ENCODE data around the gene PGM5. TPM values are rescaled to one million over a fixed set of nuclear protein-coding genes. Genes with fewer than 3 reads are reported as not detected.
"Not testable (repeated sequence)": the region's sequence is repeated elsewhere in the genome, so short reads cannot be mapped to it uniquely, and the experiment has no call there.

Gene PGM5
- total and polyA plus RNA-seq, 2 of the 4 experiments (the other 2 are of a cell fraction): 8.3 to 14.7 TPM

DNA sequence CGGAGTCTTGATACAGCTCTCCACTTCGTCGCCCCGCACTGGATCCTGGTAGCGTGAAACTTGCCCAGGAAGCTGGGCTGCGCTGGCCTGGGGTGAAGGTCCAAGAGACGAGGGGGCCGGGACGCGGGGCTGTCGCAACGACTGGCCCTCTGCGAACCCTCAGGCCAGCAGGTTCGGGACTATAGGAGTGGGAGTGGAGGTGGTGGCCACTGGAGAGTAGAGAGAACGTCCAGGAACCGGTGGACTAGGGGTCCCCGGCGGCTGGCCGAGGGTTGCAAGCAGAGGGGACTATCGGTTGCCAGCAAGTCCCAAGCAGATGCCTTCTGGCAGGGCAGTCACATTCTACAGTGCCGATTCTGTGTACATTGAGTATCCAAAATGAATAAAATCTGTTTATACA is 48.8 kb upstream of the PGM5 start:
- H4K20me1 ChIP-seq (ENCODE audit: insufficient read depth, low read length); H2AFZ ChIP-seq (replicated peaks; ENCODE audit: low read length, poor library complexity); H3K9ac ChIP-seq (ENCODE audit: low read depth, low read length); H3K4me2 ChIP-seq (ENCODE audit: low read depth, low read length); H3K27me3 ChIP-seq (ENCODE audit: control insufficient read depth, insufficient read depth, low read length); H3K79me1 ChIP-seq (ENCODE audit: low read depth in 1 of 2, low read length in 2 of 2); H4K91ac ChIP-seq (ENCODE audit: insufficient read depth, low read depth, low read length); CTCF ChIA-PET; H2BK5ac ChIP-seq (ENCODE audit: low read depth, low read length, poor library complexity, severe bottlenecking); H4K5ac ChIP-seq (ENCODE audit: low read depth, low read length); DNase-seq; H3K36me3 ChIP-seq (ENCODE audit: control insufficient read depth, insufficient read depth, low read length); H2BK15ac ChIP-seq (ENCODE audit: low read depth, low read length); H3K4ac ChIP-seq (ENCODE audit: low read depth, low read length); H4K8ac ChIP-seq (ENCODE audit: low read depth in 2 of 2, low read length in 2 of 2); H3K27ac ChIP-seq (ENCODE audit: insufficient read depth, low read length); H3K9me1 ChIP-seq (ENCODE audit: insufficient read depth, low read length); dilution Hi-C loops (cut with HindIII; ENCODE audit: low sequenced_read_pairs, unreplicated experiment); H3K4me3 ChIP-seq (ENCODE audit: insufficient read depth, low read depth, low read length); H3K4me1 ChIP-seq (ENCODE audit: control insufficient read depth, insufficient read depth, low read length); intact Hi-C loops (cut with micrococcal nuclease); BruUV-seq (replicated peaks); in situ Hi-C loops (cut with MboI; ENCODE audit: low sequenced_read_pairs); H3K18ac ChIP-seq (ENCODE audit: low read depth, low read length); H3K23ac ChIP-seq (ENCODE audit: low read depth, low read length); H3K14ac ChIP-seq (replicated peaks; ENCODE audit: low read depth, low read length); H2BK120ac ChIP-seq (ENCODE audit: low read depth, low read length); H2AK9ac ChIP-seq (replicated peaks; ENCODE audit: low read depth, low read length, poor library complexity); H3K56ac ChIP-seq (ENCODE audit: extremely low read depth, insufficient read depth, low read length); H2BK20ac ChIP-seq (ENCODE audit: low read depth, low read length); POLR2A ChIA-PET (ENCODE audit: unreplicated experiment); H3K9me3 ChIP-seq (ENCODE audit: control insufficient read depth, insufficient read depth, low read length); H2AK5ac ChIP-seq (ENCODE audit: low read depth, low read length): not testable (repeated sequence)
- no CpG with 5 or more reads among the region's 21 CpGs for WGBS, 2 experiments (ENCODE audit: extremely low coverage in 2 of 2, insufficient read length in 1 of 2)
- peak; percentile 30 for ATAC-seq (ENCODE audit: low read depth)

DNA sequence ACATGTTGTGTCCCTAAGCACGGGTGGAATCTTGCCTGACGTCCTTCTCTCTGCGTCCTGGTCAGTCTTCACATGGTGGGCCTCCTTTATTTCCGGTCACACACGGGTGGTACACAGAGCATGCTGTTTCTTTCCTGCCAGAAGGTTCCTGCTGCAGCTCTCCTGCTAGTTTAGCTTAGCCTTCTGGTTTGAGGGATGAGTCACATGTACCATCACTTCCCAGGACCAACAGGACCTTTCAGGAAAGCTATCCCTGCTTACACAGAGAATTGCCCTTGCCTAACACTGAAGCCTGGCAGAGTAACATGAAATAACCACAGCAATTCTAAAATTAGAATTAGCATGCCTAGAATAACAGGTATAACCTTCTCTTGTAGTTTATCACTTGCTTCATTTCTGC is 45.2 kb upstream of the PGM5 start:
- H4K5ac ChIP-seq (ENCODE audit: low read depth, low read length); H4K20me1 ChIP-seq (ENCODE audit: insufficient read depth, low read length); POLR2A ChIA-PET (ENCODE audit: unreplicated experiment); H3K36me3 ChIP-seq (ENCODE audit: control insufficient read depth, insufficient read depth, low read length); H2AK5ac ChIP-seq (ENCODE audit: low read depth, low read length); H3K4me3 ChIP-seq (ENCODE audit: insufficient read depth, low read depth, low read length); H3K56ac ChIP-seq (ENCODE audit: extremely low read depth, insufficient read depth, low read length); DNase-seq; BruUV-seq (replicated peaks); dilution Hi-C loops (cut with HindIII; ENCODE audit: low sequenced_read_pairs, unreplicated experiment); H3K18ac ChIP-seq (ENCODE audit: low read depth, low read length); H4K91ac ChIP-seq (ENCODE audit: insufficient read depth, low read depth, low read length); H2BK5ac ChIP-seq (ENCODE audit: low read depth, low read length, poor library complexity, severe bottlenecking); H3K23ac ChIP-seq (ENCODE audit: low read depth, low read length); H3K79me1 ChIP-seq (ENCODE audit: low read depth in 1 of 2, low read length in 2 of 2); H3K27ac ChIP-seq (ENCODE audit: insufficient read depth, low read length); CTCF ChIA-PET; in situ Hi-C loops (cut with MboI; ENCODE audit: low sequenced_read_pairs); H4K8ac ChIP-seq (ENCODE audit: low read depth in 2 of 2, low read length in 2 of 2); H3K9me3 ChIP-seq (ENCODE audit: control insufficient read depth, insufficient read depth, low read length); H2BK15ac ChIP-seq (ENCODE audit: low read depth, low read length); H3K27me3 ChIP-seq (ENCODE audit: control insufficient read depth, insufficient read depth, low read length); H2AFZ ChIP-seq (replicated peaks; ENCODE audit: low read length, poor library complexity); intact Hi-C loops (cut with micrococcal nuclease); H3K4ac ChIP-seq (ENCODE audit: low read depth, low read length); H2BK120ac ChIP-seq (ENCODE audit: low read depth, low read length); H3K9me1 ChIP-seq (ENCODE audit: insufficient read depth, low read length); H3K14ac ChIP-seq (replicated peaks; ENCODE audit: low read depth, low read length); H3K4me2 ChIP-seq (ENCODE audit: low read depth, low read length); H2AK9ac ChIP-seq (replicated peaks; ENCODE audit: low read depth, low read length, poor library complexity); H3K9ac ChIP-seq (ENCODE audit: low read depth, low read length); H2BK20ac ChIP-seq (ENCODE audit: low read depth, low read length); H3K4me1 ChIP-seq (ENCODE audit: control insufficient read depth, insufficient read depth, low read length): not testable (repeated sequence)
- peak; percentile 42; the same call in 1 of the 2 replicates for ATAC-seq (ENCODE audit: low read depth)
- WGBS, 2 experiments (ENCODE audit: extremely low coverage in 2 of 2, insufficient read length in 1 of 2): no CpG with 5 or more reads among the region's 5 CpGs
